ENCODE data around the gene CASP3.
"Not testable (repeated sequence)": the region's sequence is repeated elsewhere in the genome, so short reads cannot be mapped to it uniquely, and the experiment has no call there.

The CASP3 gene

DNA sequence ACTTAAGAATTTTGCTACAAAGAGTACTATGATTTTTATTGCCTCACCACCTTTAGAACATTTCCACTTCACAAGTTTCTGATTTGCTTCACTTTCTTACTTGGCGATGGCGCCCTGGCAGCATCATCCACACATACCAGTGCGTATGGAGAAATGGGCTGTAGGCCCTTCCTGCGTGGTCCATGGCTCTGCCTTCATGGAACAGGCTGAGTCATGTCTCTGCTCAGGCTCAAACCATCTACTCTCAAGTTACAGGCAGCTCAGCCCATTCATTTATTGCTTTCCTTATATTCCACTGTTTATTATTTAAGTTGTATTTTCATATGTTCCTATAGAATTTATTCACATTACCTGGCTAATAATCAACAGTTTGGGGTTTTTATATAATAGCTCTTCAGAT lies 21.1 kb downstream of the CASP3 start:
- no peak for DNase-seq

DNA sequence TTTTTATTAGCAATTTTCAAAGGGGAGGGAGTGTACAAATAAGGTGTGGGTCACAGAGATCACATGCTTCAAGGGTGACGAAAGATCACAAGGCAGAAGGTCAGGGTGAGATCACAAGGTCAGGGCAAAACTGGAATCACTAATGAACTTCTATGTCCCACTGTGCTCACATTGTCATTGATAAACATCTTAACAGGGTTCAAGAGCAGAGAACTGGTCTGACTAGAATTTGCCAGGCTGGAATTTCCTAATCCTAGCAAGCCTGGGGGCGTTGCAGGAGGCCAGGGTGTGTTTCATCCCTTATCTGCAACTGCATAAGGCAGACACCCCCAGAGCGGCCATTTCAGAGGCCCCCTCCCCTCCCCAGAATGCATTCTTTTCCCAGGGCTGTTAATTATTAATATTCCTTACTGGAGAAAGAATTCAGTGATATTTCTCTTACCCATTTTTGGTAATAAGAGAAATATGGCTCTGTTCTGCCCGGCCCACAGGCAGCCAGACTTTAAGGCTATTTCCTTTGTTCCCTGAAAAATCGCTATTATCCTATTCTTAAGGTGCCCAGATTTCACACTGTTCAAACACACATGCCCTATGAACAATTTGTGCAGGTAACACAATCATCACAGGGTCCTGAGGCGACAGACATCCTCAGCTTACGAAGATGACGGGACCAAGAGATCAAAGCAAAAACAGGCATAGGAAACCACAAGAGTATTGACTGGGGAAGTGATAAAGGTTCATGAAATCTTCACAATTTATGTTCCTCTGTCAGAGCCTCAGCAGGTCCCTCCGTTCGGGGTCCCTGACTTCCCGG lies 23.3 kb downstream of the CASP3 start:
- DNase-seq = not testable (repeated sequence)

DNA sequence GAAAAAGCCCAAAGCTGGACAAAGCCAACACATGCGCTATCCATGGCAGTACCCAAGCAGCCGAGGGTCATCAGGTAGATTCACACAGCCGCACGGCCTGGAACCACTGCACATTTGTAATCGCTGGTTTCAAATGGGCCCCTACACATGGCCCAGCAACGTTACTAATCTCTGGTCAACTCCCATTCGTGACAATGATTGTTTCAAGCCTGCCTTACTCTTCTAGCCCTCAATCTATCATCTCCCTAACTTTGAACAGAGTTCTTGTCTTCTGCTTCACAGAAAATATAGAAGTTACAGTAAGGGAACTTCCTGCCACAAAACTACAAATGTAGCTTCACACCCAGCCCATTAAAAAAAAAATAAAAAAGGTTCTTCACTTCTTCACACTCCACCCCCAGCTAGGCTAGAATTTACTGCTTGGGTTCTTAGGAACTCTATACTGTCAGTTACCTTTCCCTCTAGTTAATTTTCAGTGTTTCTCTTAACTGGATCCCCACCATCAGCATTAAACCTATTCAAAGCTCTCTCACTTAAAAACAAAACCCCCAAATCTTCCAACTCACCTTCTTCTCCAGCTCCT lies 24.2 kb downstream of the CASP3 start:
- no peak for DNase-seq

DNA sequence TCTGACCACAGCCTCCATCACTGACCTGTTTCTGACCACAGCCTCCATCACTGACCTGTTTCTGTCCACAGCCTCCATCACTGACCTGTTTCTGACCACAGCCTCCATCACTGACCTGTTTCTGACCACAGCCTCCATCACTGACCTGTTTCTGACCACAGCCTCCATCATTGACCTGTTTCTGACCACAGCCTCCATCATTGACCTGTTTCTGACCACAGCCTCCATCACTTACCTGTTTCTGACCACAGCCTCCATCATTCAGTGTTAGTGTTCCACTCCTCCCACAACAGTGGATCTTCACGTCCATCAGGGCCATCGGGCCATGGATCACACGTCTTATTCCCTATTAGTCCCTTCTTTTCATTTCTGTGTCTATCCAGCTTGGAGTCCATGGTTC lies 24.7 kb downstream of the CASP3 start:
- DNase-seq = not testable (repeated sequence)

DNA sequence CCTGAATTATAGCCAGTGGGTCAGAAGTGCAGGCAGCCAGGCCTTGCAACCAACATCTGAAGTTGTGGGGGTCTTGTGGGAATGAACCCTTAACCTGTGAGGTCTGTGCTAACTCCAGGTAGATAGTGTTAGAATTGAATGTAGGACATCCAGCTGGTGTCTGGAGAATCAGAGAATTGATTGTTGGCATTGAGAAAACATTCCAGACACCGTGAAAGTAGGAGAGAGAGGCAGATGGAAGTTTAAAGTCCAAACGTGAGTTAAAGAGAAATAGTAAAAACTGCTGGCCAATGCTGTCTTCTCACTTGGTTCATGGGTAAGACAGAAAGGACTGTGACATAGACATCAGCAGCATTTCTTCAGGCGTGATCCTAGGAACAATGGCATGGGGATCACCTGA lies 27.7 kb downstream of the CASP3 start:
- DNase-seq = no peak

DNA sequence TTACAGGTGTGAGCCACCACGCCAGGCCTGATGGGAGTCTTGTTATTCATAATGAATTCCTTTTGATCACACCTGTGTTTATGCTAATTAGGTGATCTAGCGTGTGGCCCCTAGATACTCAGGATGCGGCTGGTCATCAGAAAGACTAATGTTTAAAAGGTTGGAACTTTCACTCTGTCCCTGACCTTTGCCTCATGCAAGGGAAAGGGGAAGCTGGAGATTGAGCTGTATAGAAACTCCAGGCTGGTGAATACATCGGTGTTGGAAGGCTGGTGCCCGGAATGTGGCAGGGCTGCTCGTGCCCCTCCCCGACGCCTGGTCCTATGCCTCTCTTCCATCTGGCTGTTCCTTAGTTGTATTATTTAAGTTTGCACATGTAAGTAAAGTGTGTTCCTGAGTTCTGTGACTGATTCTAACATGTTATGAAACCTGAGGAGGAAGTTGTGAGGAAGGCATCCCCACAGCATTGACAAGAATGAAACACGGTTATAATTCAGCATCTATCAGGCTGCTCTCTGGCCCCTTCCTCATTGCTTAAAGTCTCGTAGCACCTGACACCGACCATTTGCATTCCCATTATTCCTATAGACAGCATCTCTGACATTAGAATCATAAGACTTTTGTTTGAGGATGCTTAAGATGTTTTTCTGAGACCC lies 28.9 kb downstream of the CASP3 start:
- DNase-seq = no peak

DNA sequence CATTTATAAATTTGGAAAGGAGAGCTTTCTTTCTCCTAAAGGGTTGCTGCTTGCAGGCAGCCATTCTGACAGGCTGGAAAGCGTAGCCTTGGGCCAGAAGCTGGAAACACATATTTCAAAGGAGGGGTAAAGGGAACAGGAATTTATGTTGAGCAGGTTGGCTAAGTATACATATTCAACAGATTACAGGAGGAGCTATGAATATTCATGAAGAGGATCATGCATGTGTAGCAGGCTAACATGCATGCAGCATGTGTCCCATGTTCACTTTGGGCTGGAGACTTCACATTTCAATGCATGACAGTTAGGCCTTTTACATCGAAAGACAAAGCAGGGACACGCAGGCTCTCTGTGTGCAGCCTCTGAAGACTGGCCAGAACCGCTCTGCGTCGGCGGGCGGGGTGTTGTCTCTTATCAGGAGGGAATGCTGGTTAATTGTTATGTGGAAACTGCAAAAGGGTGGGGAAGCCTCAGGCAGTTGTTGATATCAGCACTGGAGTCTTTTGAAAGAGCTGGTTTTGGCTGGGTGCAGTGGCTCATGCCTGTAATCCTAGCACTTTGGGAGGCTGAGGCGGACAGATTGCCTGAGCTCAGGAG lies 31.5 kb downstream of the CASP3 start:
- no peak for DNase-seq

DNA sequence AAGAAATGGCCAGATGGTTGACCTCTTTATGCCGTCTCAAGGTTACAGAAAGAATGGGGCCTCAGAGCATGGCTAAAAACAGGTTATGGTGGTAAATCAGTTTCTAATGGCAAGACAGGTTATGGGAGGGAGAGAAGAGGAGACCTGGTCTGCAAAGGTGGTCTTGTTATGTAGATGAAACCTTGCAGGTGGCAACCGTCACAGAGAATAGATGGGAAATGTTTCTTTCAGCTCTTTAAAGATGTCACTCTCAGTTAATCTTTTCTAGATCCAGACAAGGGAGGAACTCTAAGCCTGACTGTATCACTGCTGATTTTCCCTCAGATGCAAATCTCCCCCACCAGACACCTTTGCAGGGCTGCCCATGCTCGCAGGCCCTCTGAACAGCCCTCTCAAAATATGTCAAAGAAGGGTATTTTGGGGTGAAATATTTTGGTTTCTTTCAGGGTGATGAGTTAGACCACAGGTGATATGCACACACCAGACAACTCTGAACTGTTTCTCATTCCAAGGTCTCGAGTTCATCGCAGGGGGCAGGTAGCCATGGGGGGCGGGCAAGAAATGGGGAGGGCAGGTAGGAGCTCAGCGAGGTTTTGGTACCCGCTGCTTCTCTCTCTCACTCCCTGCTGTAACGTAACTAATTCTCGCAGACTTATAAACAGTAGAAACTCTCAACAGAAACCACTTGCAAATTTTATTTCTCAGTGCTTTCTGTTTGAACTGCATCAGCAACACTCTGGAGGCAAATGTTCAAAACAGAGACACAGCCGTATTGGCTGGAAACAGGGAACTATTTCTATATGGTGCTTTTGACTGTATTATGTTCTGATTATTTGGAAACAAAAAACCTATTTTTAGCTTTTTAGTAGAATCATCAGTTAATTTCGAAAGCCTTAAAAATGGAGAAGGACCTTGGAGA lies 32.4 kb downstream of the CASP3 start:
- DNase-seq = no peak

DNA sequence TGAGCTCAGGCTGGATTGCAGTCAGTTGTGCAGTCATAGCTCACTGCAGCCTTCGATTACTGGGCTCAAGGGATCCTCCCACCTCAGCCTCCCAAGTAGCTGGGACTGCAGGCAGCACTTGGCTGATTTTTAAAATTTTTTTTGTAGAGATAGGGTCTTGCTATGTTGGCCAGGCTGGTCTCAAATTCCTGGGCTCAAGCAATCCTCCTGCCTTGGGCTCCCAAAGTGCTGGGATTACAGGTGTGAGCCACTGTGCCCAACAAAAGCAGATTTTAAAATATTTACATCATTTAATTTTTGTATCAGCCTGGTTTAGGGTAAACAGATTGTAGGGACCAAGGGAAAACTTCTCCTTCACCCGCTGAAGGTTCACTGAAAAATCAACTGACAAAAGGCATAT lies 33.1 kb downstream of the CASP3 start:
- DNase-seq = not testable (repeated sequence)

DNA sequence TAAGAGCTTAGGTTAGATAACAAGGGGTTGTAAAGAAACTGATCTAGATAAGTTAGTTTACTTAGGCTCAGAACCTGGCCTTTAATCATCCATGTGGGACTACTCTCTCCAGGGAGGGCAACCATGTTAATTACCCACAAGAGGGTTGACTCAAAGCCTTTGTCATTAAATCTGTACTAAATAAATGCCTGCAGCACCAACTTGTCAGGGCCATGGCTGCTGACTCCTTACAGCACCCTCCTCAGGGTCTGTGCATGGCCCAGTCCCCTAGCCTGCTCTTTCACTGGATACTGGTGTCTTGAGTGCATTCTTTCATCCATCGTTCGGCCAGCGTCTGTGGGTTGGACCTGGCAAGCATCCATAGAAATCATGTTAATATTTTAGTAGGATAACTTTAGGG lies 34.7 kb downstream of the CASP3 start:
- DNase-seq = no peak

DNA sequence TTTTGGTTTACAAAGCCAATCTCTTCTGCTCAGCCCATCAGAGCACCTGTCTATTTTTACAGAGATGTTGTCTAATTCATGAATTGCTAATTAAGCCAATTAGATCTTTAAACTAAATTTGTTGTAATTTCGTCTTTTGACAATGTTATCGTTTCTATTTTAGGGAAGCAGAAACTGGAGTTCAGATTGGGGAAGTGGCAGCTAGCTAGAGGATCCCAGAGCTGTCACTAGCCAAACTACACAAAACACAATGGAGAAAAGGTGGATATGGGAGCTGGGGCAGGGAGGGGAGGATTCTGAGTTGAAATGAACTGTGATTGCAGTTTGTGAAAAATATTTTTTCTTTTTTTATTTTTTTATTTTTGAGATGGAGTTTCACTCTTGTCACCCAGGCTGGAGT lies 35.8 kb downstream of the CASP3 start:
- no peak for DNase-seq

DNA sequence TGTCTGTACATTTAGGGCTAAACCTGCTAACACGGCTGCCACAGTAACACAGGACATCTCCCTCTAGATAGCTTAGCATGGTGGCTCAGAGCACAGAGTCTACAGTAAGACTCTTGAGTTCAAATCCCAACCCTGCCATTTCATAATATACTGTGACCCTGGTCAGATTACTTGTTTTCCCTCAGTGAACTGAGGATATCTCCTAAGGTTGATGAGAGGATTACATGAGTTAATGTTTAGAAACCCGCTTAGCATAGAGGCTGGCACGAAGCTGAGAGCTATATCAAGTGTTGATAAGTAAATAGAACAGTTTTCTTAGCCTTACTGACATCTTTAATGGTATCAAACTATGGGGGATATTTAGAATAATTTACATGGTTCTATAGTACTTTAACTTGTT lies 37.2 kb downstream of the CASP3 start:
- DNase-seq = no peak

DNA sequence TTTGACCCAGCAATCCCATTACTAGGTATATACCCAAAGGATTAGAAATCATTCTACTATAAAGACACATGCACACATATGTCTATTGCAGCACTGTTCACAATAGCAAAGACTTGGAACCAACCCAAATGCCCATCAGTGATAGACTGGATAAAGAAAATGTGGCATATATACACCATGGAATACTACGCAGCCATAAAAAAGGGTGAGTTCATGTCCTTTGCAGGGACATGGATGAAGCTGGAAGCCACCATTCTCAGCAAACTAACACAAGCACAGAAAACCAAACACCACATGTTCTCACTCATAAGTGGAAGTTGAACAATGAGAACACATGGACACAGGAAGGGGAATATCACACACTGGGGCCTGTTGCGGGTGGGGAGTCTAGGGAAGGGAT lies 41.8 kb downstream of the CASP3 start:
- not testable (repeated sequence) for DNase-seq

DNA sequence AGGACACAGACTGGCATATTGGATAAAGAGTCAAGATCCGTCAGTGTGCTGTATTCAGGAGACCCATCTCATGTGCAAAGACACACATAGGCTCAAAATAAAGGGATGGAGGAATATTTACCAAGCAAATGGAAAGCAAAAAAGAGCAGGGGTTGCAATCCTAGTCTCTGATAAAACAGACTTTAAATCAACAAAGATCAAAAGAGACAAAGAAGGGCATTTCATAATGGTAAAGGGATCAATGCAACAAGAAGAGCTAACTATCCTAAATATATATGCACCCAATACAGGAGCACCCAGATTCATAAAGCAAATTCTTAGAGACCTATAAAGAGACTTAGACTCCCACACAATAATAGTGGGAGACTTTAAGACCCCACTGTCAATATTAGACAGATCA lies 46.4 kb downstream of the CASP3 start:
- DNase-seq = not testable (repeated sequence)

DNA sequence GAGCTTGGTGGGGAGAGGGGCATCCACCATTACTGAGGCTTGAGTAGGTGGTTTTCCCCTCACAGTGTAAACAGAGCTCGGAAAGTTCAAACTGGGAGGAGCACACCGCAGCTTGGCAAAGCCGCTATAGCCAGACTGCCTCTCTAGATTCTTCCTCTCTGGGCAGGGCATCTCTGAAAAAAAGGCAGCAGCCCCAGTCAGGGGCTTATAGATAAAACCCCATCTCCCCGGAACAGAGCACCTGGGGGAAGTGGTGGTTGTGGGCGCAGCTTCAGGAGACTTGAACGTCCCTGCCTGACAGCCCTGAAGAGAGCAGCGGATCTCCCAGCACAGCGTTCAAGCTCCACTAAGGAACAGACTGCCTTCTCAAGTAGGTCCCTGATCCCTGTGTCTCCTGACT lies 48.3 kb downstream of the CASP3 start:
- DNase-seq = not testable (repeated sequence)

DNA sequence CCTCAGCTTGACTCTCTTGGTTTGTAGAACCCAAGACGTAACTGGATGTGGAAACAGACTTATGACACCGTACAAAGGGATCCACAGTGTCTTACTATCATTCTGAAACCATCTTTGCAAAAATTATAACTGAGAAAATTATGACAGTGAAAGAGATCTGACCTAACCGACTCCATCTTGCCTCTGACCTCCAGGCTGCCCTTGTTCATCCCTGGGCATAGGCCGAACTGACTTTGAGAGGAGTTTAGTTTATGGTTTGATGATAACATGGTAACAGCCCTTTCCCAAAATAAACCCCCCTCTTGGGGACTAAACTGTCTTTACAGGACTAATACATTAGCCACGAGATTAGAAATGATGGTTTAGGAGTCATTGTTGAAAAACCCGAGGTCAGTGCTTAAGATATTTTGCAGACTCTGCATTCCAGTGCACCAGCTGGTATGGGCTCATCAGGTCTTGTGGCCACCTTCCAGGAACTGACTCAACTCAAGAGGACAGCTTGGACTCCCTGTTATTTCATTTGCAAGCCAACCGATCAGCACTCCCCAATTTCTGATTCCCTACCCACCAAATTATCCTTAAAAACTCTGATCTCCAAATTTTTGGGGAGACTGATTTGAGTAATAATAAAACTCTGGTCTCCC lies 49.6 kb downstream of the CASP3 start:
- no peak for DNase-seq

DNA sequence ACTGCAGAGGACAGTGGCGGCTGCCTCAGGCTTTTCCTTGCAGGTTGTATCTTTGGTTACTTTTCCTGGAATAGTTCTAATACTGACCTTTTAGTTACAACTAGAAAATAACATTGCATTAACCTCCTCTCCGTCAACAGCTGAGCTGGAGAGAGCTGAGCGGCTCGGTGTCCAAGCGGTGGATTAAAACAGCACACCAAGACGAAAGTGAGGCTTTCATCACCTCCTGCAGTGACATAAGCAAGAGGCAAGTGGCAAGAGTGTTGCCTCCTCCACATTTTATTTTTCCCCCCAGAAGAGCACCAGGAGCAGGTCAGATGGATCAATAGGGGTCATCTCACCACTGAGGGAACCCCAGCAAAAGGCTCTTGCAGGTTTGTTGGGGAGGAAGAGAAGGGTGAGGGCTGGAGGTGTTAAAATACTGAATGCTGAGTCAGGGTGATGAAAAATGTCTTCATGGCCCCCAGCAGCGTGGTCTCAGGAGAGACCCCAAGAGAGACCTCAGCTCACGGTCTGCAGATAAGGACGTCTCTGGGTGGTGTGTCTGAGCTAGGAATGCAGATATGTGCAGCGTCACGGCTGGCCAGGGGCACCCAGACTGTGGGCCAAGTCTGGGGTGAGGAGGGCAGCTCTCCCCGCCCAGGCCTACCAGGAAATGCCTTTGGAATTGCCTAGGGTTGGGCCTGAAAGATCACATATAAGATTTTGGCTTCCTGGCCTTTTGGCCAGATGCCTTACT lies 50.3 kb downstream of the CASP3 start:
- DNase-seq = no peak

DNA sequence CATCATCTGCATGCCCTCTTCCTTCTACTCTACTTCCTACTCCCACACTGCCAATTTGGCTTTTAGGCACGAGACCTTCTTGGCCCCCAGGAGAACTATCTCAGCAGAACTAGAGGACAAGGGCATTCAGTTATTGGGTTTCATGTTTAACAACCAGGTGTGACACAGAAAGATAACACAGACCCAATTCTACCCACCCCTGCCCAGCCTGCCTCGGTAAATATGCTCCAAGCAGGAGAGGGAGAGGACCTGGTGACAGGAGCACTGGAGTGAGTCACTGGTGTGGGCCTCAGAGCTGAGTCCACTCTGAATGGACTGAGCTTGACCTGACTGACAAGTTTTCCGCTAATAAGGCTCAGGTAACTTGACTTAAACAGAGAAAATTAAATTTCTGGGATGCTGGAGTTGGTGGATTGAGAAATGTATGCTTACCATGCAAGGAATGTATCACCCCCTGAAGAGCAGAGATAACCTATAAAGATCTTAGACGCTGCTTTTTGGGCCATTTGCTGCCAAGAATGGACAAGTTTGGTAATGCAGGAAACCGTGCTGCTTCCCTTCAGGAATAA lies 52.5 kb downstream of the CASP3 start:
- no peak for DNase-seq

DNA sequence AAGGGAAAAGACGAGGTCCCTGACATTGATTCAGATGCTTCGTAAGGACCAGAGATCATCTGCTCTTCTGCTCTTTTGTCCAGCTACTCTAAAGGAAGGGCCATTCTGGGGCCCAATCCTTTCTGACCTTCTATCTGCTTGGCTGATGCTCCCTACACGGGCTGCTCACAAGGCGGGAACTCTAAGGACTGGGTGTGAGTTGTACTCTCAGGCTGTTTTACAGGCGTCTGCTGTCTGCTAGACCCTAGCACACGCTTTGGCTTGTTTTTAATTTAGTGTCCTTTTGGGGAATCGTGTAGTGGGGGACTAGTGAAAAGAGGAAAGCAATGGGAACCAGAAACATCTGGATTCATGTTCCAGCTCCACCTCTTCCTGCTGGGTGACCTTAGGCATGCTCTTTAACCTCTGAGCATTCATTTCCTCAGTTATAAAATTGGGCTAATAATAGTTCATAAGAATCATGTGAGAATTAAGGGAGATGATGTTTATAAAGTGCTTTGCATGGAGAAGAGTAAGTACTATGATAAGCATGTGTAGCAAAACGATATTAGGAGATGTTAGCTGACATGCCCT lies 53.1 kb downstream of the CASP3 start:
- DNase-seq = no peak

DNA sequence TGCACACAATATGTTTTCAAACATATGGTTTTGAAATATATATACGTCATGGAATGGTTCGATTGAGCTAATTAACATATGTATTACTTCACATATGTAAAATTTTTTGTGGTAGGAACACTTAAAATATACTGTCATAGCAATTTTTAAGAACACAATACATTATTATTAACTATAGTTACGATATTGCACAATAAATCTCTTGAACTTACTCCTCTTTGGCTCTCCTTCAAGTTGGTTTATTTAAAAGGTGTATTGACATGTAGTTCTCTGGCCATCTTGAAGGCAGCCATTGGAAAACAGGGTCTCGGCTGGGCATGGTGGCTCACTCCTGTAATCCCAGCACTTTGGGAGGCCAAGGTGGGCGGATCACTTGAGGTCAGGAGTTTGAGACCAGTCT lies 53.8 kb downstream of the CASP3 start:
- no peak for DNase-seq

DNA sequence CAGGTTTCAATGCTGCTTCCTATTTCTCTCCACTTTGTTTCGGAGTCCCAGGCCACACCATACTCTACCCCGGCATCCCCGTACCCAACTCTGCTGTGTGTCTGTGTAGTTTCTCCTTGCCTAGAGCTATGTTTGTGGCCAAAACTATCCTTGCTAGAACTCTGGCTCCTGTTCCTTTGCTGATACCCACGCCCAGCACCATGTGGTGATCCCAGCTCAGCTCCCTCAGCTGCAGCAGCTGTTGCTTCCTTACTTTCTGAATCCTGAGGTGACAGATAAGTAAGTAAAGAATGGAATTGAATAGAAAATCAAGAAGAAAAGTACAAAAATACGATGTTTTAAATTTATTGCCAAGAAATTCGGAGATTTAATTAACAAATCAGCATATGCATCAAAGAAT lies 55.8 kb downstream of the CASP3 start:
- no peak for DNase-seq
